Measurements from ENCODE around the gene CLCF1. TPM values are rescaled to one million over a fixed set of nuclear protein-coding genes. Genes with fewer than 3 reads are reported as not detected.

The CLCF1 gene
- total and polyA plus RNA-seq, 2 of the 13 experiments (the other 11 are each of a cell fraction or from before 2014, with no cell fraction given), result 0.49 to 0.78 TPM

DNA sequence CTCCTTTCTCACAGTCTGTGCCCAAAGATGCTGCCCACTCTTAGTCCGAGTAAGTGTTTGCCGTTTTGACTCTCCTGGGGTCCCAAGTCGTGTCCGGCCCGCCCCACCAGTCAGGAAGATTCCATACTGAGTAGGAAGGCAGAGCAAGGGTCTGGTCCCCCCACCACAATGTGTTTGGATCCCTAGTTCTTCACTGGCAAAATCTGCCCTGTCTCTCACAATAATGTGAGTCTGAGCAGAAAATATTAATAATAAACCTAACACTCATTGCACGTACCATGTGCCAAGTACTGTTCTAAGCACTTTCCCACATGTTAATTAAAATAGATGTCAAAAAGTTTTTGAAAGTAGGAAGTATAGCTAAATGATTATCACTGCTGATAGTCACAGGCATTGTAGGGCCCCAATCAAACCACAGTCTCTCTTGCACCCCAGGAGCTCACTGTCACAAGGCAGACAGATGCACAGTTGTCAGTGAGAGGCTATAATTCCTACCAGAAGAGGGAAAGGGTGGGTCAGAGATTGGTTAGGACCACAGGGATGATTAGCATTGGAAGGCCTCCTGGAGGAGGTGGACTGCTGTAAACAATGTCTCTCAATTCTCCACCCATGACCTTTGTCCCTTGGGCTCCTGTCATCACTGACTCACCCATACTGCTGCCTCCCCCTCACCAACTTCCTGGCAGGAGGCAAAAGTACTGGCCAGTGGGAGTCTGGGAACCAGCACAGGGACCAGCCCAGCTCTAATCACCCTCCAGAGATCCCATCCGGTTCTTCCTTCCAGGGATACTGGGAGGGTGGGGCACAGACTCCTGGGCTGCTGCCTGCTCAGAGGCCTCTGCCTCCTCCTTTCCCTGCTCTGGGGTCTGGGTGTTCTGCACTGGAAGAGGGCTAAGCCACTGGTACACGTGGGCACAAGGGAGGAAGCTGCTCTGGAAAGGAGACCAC lies 19.0 kb downstream of the CLCF1 start (continued):
- TF ChIP-seq, protein P1, sequence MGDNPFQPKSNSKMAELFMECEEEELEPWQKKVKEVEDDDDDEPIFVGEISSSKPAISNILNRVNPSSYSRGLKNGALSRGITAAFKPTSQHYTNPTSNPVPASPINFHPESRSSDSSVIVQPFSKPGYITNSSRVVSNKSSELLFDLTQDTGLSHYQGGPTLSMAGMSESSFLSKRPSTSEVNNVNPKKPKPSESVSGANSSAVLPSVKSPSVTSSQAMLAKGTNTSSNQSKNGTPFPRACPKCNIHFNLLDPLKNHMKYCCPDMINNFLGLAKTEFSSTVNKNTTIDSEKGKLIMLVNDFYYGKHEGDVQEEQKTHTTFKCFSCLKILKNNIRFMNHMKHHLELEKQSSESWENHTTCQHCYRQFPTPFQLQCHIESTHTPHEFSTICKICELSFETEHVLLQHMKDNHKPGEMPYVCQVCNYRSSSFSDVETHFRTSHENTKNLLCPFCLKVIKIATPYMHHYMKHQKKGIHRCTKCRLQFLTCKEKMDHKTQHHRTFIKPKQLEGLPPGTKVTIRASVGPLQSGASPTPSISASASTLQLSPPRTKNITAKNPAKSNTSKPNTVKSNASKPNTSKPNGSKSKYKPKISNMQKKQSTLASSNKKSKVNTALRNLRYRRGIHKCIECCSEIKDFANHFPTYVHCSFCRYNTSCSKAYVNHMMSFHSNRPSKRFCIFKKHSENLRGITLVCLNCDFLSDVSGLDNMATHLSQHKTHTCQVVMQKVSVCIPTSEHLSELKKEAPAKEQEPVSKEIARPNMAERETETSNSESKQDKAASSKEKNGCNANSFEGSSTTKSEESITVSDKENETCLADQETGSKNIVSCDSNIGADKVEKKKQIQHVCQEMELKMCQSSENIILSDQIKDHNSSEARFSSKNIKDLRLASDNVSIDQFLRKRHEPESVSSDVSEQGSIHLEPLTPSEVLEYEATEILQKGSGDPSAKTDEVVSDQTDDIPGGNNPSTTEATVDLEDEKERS (CRISPR knock-in tag; IDR thresholded peaks at IDR 0.05), result no peak
- TF ChIP-seq ZNF543 (CRISPR knock-in tag; IDR thresholded peaks at IDR 0.05) (0 out of 2 replicates have a peak, but pooled peaks have one; percentile 32), HNF4A (CRISPR knock-in tag; IDR thresholded peaks at IDR 0.05) (peak; percentile 87), GATA4 (IDR thresholded peaks at IDR 0.05; ENCODE audit: borderline replicate concordance, low read depth) (peak; percentile 16; the same call in 1 of the 2 replicates), HMG20B (CRISPR knock-in tag; conservative IDR thresholded peaks at IDR 0.05) (0 out of 2 replicates have a peak, but pooled peaks have one; percentile 48), TMF1 (CRISPR knock-in tag; IDR thresholded peaks at IDR 0.05; ENCODE audit: low read depth) (no peak), ZNF816 (CRISPR knock-in tag; IDR thresholded peaks at IDR 0.05; ENCODE audit: borderline replicate concordance) (no peak), NFE2 (CRISPR knock-in tag; IDR thresholded peaks at IDR 0.05) (no peak), ZNF775 (CRISPR knock-in tag; IDR thresholded peaks at IDR 0.05; ENCODE audit: borderline replicate concordance) (0 out of 2 replicates have a peak, but pooled peaks have one; percentile 40), ATM (IDR thresholded peaks at IDR 0.05; ENCODE audit: borderline replicate concordance) (no peak), KMT2B (CRISPR knock-in tag; IDR thresholded peaks at IDR 0.05) (no peak), STAT5B (CRISPR knock-in tag; IDR thresholded peaks at IDR 0.05) (no peak), ZNF839 (CRISPR knock-in tag; IDR thresholded peaks at IDR 0.05; ENCODE audit: borderline replicate concordance) (no peak), SAP130 (CRISPR knock-in tag; IDR thresholded peaks at IDR 0.05; ENCODE audit: low read depth) (peak; percentile 96)
- TF ChIP-seq, protein P2, sequence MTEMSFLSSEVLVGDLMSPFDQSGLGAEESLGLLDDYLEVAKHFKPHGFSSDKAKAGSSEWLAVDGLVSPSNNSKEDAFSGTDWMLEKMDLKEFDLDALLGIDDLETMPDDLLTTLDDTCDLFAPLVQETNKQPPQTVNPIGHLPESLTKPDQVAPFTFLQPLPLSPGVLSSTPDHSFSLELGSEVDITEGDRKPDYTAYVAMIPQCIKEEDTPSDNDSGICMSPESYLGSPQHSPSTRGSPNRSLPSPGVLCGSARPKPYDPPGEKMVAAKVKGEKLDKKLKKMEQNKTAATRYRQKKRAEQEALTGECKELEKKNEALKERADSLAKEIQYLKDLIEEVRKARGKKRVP (CRISPR knock-in tag; IDR thresholded peaks at IDR 0.05), result peak in 1 of 2 experiments; percentile 63; a peak in 1 of 4 replicates
- TF ChIP-seq, protein P3, sequence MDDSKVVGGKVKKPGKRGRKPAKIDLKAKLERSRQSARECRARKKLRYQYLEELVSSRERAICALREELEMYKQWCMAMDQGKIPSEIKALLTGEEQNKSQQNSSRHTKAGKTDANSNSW (CRISPR knock-in tag; IDR thresholded peaks at IDR 0.05; ENCODE audit: borderline replicate concordance), result no peak
- TF ChIP-seq, protein P4, sequence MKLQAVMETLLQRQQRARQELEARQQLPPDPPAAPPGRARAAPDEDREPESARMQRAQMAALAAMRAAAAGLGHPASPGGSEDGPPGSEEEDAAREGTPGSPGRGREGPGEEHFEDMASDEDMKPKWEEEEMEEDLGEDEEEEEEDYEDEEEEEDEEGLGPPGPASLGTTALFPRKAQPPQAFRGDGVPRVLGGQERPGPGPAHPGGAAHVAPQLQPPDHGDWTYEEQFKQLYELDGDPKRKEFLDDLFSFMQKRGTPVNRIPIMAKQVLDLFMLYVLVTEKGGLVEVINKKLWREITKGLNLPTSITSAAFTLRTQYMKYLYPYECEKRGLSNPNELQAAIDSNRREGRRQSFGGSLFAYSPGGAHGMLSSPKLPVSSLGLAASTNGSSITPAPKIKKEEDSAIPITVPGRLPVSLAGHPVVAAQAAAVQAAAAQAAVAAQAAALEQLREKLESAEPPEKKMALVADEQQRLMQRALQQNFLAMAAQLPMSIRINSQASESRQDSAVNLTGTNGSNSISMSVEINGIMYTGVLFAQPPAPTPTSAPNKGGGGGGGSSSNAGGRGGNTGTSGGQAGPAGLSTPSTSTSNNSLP (IDR thresholded peaks at IDR 0.05; ENCODE audit: low read depth, low read length), result no peak
- TF ChIP-seq, protein P5, sequence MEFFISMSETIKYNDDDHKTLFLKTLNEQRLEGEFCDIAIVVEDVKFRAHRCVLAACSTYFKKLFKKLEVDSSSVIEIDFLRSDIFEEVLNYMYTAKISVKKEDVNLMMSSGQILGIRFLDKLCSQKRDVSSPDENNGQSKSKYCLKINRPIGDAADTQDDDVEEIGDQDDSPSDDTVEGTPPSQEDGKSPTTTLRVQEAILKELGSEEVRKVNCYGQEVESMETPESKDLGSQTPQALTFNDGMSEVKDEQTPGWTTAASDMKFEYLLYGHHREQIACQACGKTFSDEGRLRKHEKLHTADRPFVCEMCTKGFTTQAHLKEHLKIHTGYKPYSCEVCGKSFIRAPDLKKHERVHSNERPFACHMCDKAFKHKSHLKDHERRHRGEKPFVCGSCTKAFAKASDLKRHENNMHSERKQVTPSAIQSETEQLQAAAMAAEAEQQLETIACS (CRISPR knock-in tag; IDR thresholded peaks at IDR 0.05), result no peak
- TF ChIP-seq, protein P6, sequence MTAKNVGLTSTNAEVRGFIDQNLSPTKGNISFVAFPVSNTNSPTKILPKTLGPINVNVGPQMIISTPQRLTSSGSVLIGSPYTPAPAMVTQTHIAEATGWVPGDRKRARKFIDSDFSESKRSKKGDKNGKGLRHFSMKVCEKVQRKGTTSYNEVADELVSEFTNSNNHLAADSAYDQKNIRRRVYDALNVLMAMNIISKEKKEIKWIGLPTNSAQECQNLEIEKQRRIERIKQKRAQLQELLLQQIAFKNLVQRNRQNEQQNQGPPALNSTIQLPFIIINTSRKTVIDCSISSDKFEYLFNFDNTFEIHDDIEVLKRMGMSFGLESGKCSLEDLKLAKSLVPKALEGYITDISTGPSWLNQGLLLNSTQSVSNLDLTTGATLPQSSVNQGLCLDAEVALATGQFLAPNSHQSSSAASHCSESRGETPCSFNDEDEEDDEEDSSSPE (CRISPR knock-in tag; IDR thresholded peaks at IDR 0.05), result no peak
- TF ChIP-seq, protein P7, sequence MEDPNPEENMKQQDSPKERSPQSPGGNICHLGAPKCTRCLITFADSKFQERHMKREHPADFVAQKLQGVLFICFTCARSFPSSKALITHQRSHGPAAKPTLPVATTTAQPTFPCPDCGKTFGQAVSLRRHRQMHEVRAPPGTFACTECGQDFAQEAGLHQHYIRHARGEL (CRISPR knock-in tag; IDR thresholded peaks at IDR 0.05), result no peak

Data from HepG2 (cell line).